ENCODE measurements around the gene KMT2C. TPM values are rescaled to one million over a fixed set of nuclear protein-coding genes. Genes with fewer than 3 reads are reported as not detected.

The KMT2C gene
- total RNA-seq, 1 donor = 34.3 TPM

DNA sequence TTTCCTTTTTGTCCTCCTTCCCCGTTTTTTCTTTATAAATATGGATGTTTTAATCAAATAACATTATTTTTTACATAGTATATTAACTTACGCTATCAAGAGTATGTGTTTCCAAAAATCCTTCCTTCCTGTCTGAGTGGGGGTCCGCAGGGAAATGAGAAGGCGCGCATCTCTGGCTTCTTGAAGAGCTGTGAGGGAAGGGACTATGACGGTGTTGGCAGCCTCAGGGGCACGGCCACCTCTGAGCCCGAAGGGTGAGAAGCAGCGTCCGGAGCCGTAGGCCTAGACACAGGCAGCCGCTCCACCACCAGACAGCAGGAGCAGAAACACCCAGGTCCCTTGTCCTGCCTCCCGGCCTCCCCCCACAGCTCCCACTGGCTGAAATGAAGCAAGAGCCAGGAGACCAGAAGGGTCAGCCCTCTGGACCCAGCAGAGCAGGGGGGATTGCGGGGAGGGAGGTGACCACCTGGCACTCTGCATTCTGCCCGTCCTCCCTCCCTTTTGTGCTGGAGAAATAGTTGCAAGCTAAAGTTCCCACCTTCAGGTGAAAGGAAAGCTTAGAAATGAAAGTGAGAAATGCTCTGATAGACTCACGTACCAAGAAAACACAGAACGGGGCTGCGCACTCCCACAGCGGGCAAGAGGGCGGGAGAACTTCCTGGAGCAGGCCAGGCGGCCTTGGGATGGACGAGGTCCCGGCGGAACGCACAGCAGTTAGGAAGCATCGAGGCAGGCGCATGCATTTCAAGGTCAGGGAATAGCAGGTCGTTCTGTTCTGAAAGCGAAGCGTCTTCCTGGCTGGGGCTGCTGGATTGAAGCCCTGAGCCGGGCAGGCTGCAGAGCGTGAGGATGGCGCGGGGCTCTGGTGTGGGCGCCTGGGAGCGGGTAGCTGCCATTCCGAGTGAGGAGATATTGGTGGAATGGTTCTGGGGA, 304.9 kb downstream of the KMT2C start:
- TF ChIP-seq, protein P1, sequence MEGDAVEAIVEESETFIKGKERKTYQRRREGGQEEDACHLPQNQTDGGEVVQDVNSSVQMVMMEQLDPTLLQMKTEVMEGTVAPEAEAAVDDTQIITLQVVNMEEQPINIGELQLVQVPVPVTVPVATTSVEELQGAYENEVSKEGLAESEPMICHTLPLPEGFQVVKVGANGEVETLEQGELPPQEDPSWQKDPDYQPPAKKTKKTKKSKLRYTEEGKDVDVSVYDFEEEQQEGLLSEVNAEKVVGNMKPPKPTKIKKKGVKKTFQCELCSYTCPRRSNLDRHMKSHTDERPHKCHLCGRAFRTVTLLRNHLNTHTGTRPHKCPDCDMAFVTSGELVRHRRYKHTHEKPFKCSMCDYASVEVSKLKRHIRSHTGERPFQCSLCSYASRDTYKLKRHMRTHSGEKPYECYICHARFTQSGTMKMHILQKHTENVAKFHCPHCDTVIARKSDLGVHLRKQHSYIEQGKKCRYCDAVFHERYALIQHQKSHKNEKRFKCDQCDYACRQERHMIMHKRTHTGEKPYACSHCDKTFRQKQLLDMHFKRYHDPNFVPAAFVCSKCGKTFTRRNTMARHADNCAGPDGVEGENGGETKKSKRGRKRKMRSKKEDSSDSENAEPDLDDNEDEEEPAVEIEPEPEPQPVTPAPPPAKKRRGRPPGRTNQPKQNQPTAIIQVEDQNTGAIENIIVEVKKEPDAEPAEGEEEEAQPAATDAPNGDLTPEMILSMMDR (IDR thresholded peaks at IDR 0.05; ENCODE audit: insufficient read depth, low read length) = no peak
- H3K4me3 ChIP-seq (ENCODE audit: low read depth, low read length) = no peak overlapping the region
- DNase-seq (ENCODE audit: low read depth) = no peak

DNA sequence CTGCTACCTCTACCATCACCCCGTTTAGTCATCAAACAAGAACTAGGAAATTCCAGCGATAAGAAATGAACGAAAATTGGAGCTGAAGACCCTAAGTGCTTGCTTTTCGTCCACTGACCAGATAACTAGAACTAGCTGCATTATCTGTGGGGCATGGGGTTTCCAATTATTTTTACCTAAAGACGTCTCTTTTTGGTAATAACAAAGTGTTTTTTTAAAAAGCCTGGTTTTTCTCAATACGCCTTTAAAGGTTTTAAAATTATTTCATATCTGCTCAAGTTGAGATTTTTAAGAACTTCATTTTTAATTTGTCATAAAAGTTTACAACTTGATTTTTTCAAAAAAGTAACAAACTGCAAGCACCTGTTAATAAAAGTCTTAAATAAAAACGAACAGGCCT, 306.1 kb downstream of the KMT2C start:
- no peak for DNase-seq (ENCODE audit: low read depth)
- TF ChIP-seq, protein P1 (IDR thresholded peaks at IDR 0.05; ENCODE audit: insufficient read depth, low read length) = no peak
- H3K4me3 ChIP-seq (ENCODE audit: low read depth, low read length) = no peak overlapping the region

GRCh38 chr7:152128741-152129461, 306.9 kb downstream of the KMT2C start:
- TF ChIP-seq, protein P1 (IDR thresholded peaks at IDR 0.05; ENCODE audit: insufficient read depth, low read length) = no peak
- no peak for DNase-seq (ENCODE audit: low read depth)
- no peak overlapping the region for H3K4me3 ChIP-seq (ENCODE audit: low read depth, low read length)

- H3K4me3 ChIP-seq (ENCODE audit: low read depth, low read length) = no peak overlapping the region
- DNase-seq (ENCODE audit: low read depth) = no peak
- TF ChIP-seq, protein P1 (IDR thresholded peaks at IDR 0.05; ENCODE audit: insufficient read depth, low read length) = no peak
Observed at GRCh38 chr7:152128252-152128651, 307.6 kb downstream of the KMT2C start.

DNA sequence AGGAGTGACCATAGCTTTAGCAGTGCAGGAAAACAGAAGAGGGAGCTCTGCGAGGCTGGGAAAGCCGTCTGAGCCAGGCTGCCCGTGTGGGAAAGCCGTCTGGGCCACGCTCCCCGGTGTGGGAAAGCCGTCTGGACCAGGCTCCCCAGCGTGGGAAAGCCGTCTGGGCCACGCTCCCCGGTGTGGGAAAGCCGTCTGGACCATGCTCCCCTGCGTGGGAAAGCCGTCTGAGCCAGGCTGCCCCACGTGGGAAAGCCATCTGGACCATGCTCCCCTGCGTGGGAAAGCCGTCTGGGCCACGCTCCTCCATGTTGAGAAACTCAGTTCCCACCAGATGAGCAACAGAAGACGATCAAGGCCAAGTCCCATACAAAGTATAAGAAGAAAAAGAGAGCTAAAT, 308.6 kb downstream of the KMT2C start:
- no peak for DNase-seq (ENCODE audit: low read depth)
- H3K4me3 ChIP-seq (ENCODE audit: low read depth, low read length) = no peak overlapping the region
- TF ChIP-seq, protein P1 (IDR thresholded peaks at IDR 0.05; ENCODE audit: insufficient read depth, low read length) = no peak

DNA sequence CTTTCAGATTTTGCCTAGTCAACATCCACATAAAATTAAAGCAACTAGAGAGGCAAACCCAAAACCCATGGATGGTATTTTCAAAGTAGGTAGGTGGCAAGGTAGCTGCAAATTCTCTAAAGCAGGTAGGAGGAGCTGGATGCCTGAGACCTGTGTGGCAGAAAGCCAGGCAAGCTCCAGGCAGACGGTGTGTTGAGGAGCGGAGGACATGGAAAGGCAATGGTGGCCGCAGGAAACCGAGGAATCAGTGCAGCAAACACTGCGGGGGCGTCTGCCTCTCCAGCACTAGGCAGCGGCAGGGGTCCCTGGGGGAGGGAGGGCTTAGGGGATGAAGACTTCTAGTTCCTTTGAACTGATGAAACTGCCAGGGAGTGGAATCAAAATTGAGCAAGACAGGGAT, 309.1 kb downstream of the KMT2C start:
- no peak overlapping the region for H3K4me3 ChIP-seq (ENCODE audit: low read depth, low read length)
- no peak for DNase-seq (ENCODE audit: low read depth)
- TF ChIP-seq, protein P1 (IDR thresholded peaks at IDR 0.05; ENCODE audit: insufficient read depth, low read length) = no peak

All from fibroblast of the aortic adventitia (primary cell).